Measurements from ENCODE around the gene NUDT17. TPM values are rescaled to one million over a fixed set of nuclear protein-coding genes. Genes with fewer than 3 reads are reported as not detected.
"Not testable (repeated sequence)": the region's sequence is repeated elsewhere in the genome, so short reads cannot be mapped to it uniquely, and the experiment has no call there.

The NUDT17 gene
- total and polyA plus RNA-seq, 7 donors = 1.4 to 2.9 (median 1.8) TPM

DNA sequence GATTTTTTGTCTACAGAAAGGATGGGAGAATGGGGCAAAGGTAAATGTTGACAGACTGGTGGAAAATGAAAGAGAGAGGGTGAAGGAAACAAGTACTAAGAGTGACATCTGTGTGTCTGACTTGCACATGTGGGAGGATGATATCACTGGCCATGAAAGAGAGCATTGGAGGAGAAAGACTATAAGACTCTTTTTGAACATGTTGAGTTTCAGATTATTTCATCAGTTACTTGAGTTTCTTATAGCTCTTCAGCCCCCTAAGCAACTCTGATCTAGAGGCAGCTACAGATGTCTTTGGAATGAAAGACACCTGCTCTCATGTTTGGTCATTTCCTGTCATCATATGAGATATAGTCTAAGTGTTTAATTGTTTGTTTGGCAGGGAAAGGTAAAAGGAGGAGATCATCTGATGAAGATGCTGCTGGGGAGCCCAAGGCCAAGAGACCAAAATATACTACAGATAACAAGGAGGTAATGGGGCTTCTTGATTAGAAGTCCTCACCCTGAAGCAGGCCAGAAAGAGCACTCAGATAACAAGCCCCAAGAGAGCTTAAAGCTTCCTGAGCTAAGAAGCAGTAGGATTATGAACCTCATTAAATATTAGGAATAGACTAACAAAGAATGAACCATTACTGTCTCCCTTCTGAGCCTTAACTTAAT is 16.9 kb upstream of the NUDT17 start:
- Histone ChIP-seq H3K4me1 (peaks cover 10% of the 10 kb centered on the region), H3K9me3 (no peaks in the 10 kb centered on the region), H3K4me3 (no peak overlapping the region), H3K27me3 (ENCODE audit: insufficient read depth in 3 of 3, low read length in 2 of 3) (no peaks in the 10 kb centered on the region), H3K27ac (no peak overlapping the region), H3K36me3 (ENCODE audit: insufficient read depth in 1 of 2, low read depth in 1 of 2) (peaks cover 23 to 84% of the 10 kb centered on the region in 2 donors)
- intact Hi-C loops (cut with DNase I) = no loop called here
- ATAC-seq = no peak
- DNase-seq = no peak
- TF ChIP-seq CTCF (IDR thresholded peaks at IDR 0.05) = no peak

GRCh38 chr1:145830810-145831209 is 14.6 kb upstream of the NUDT17 start:
- H3K4me3 ChIP-seq; H3K4me1 ChIP-seq; H3K27me3 ChIP-seq (ENCODE audit: insufficient read depth in 3 of 3, low read length in 2 of 3); intact Hi-C loops (cut with DNase I); H3K27ac ChIP-seq; H3K9me3 ChIP-seq; DNase-seq; ATAC-seq: not testable (repeated sequence)
- 98 to 100% (median 98%) methylated on average over 2 of the region's 2 CpGs for WGBS, 3 donors
- peaks cover 23 to 100% of the 10 kb centered on the region in 2 donors for H3K36me3 ChIP-seq (ENCODE audit: insufficient read depth in 1 of 2, low read depth in 1 of 2)

- H3K27me3 ChIP-seq (ENCODE audit: insufficient read depth in 3 of 3, low read length in 2 of 3) = no peaks in the 10 kb centered on the region
- no peaks in the 10 kb centered on the region for H3K9me3 ChIP-seq
- H3K4me1 ChIP-seq = no peaks in the 10 kb centered on the region
- H3K27ac ChIP-seq = no peak overlapping the region
- ATAC-seq (no peak), DNase-seq (no peak)
- intact Hi-C loops (cut with DNase I) = no loop called here
- no peak for TF ChIP-seq CTCF (IDR thresholded peaks at IDR 0.05)
- no peak overlapping the region for H3K4me3 ChIP-seq
- 97 to 100% (median 97%) methylated on average over 1 of the region's 1 CpG for WGBS, 3 donors
- H3K36me3 ChIP-seq (ENCODE audit: insufficient read depth in 1 of 2, low read depth in 1 of 2) = peaks cover 20 to 100% of the 10 kb centered on the region in 2 donors
These were observed 7.8 kb upstream of the NUDT17 start for GRCh38 chr1:145837656-145838055.

- Histone ChIP-seq H3K9me3 (no peaks in the 10 kb centered on the region), H3K27ac (no peak overlapping the region), H3K36me3 (ENCODE audit: insufficient read depth in 1 of 2, low read depth in 1 of 2) (peaks cover 13 to 64% of the 10 kb centered on the region in 2 donors), H3K27me3 (ENCODE audit: insufficient read depth in 3 of 3, low read length in 2 of 3) (no peaks in the 10 kb centered on the region), H3K4me3 (no peak overlapping the region), H3K4me1 (peaks cover 10% of the 10 kb centered on the region)
- ATAC-seq (no peak), DNase-seq (no peak)
- 79 to 86% (median 82%) methylated on average over 3 of the region's 3 CpGs for WGBS, 3 donors
- intact Hi-C loops (cut with DNase I) = no loop called here
- no peak for TF ChIP-seq CTCF (IDR thresholded peaks at IDR 0.05)
These were observed 2.4 kb upstream of the NUDT17 start for GRCh38 chr1:145843031-145843430.

- DNase-seq = no peak
- TF ChIP-seq CTCF (IDR thresholded peaks at IDR 0.05) = no peak
- Histone ChIP-seq H3K27ac (peak overlapping the region; percentile 78), H3K36me3 (ENCODE audit: insufficient read depth in 1 of 2, low read depth in 1 of 2) (peaks cover 17 to 64% of the 10 kb centered on the region in 2 donors), H3K4me1 (peaks cover 10% of the 10 kb centered on the region), H3K9me3 (no peaks in the 10 kb centered on the region), H3K27me3 (ENCODE audit: insufficient read depth in 3 of 3, low read length in 2 of 3) (no peaks in the 10 kb centered on the region), H3K4me3 (peak overlapping the region; percentile 78)
- intact Hi-C loops (cut with DNase I) = loop anchor here (1.0 to 5.0 kb wide), 3 partner anchors 67 to 168 kb away; partner anchors contain the start of gene ITGA10 (in 1 of the 2)
- WGBS, 3 donors = 2 to 10% (median 3%) methylated on average over 4 of the region's 4 CpGs
- ATAC-seq = peak; percentile 28 to 54 (median 38)
These were observed 301 bp upstream of the NUDT17 start for GRCh38 chr1:145845144-145845513.

Measured in psoas muscle (tissue), 8 donors.